T-helper 2 cell treated with Interferon-gamma antibody and Interleukin-4, amounts not matched to agents 5 μg/mL and 100 μg/mL, for 36 hours (primary cell): ENCODE data around the gene CRELD2.

ENCODE experiments used
- DNase-seq: peaks from one replicate; pipeline ENCODE4 v3.0.0; 2021; ENCODE audit warnings: low spot score
- H3K27ac Mint-ChIP-seq: one replicate; pipeline ENCODE4 v1.8.0; 2021; ENCODE audit warnings: mild to moderate bottlenecking, mixed read lengths
- H3K27me3 Mint-ChIP-seq: one replicate; pipeline ENCODE4 v1.8.0; 2021; ENCODE audit warnings: low read depth, mixed read lengths
- H3K36me3 Mint-ChIP-seq: one replicate; pipeline ENCODE4 v1.8.0; 2021; ENCODE audit warnings: low read depth, mixed read lengths
- H3K4me1 Mint-ChIP-seq: one replicate; pipeline ENCODE4 v1.8.0; 2021; ENCODE audit warnings: low read depth, mixed read lengths
- H3K4me3 Mint-ChIP-seq: one replicate; pipeline ENCODE4 v1.8.0; 2022; ENCODE audit warnings: mild to moderate bottlenecking, moderate library complexity, mixed read lengths
- H3K9me3 Mint-ChIP-seq: one replicate; pipeline ENCODE4 v1.8.0; 2021; ENCODE audit warnings: mixed read lengths

CRELD2 gene

GRCh38 chr22:49946612-49947295, 28.3 kb downstream of the CRELD2 start:
- Mint-ChIP-seq H3K4me3 (no peak overlapping the region), H3K27ac (peak overlapping the region; percentile 20), H3K4me1 (peaks cover 4% of the 10 kb centered on the region)

GRCh38 chr22:49947296-49947622, 28.8 kb downstream of the CRELD2 start:
- H3K36me3 Mint-ChIP-seq = no peaks in the 10 kb centered on the region
- no peak for DNase-seq
- H3K9me3 Mint-ChIP-seq = peaks cover 4% of the 10 kb centered on the region
- H3K27me3 Mint-ChIP-seq = no peaks in the 10 kb centered on the region
- H3K27ac Mint-ChIP-seq = no peak overlapping the region
- H3K4me3 Mint-ChIP-seq = no peak overlapping the region
- peaks cover 4% of the 10 kb centered on the region for H3K4me1 Mint-ChIP-seq

More at GRCh38 chr22:49946612-49947295, 28.3 kb downstream of the CRELD2 start:
- Mint-ChIP-seq H3K9me3 (peaks cover 4% of the 10 kb centered on the region), H3K36me3 (no peaks in the 10 kb centered on the region), H3K27me3 (no peaks in the 10 kb centered on the region)
- no peak for DNase-seq

- H3K36me3 Mint-ChIP-seq = no peaks in the 10 kb centered on the region
- no peak overlapping the region for H3K4me3 Mint-ChIP-seq
- DNase-seq = no peak
- no peaks in the 10 kb centered on the region for H3K27me3 Mint-ChIP-seq
- H3K27ac Mint-ChIP-seq = no peak overlapping the region
- H3K4me1 Mint-ChIP-seq = peaks cover 4% of the 10 kb centered on the region
- H3K9me3 Mint-ChIP-seq = peaks cover 4% of the 10 kb centered on the region
Measured at GRCh38 chr22:49948116-49948957, 29.9 kb downstream of the CRELD2 start.

GRCh38 chr22:49948958-49949913, 30.8 kb downstream of the CRELD2 start:
- Mint-ChIP-seq H3K36me3 (no peaks in the 10 kb centered on the region), H3K4me3 (no peak overlapping the region), H3K9me3 (peaks cover 4% of the 10 kb centered on the region), H3K4me1 (peaks cover 4% of the 10 kb centered on the region), H3K27me3 (no peaks in the 10 kb centered on the region), H3K27ac (no peak overlapping the region)
- DNase-seq = no peak

GRCh38 chr22:49949914-49950292, 31.5 kb downstream of the CRELD2 start:
- Mint-ChIP-seq H3K36me3 (no peaks in the 10 kb centered on the region), H3K27ac (no peak overlapping the region), H3K4me1 (peaks cover 4% of the 10 kb centered on the region), H3K27me3 (no peaks in the 10 kb centered on the region), H3K4me3 (no peak overlapping the region), H3K9me3 (peaks cover 4% of the 10 kb centered on the region)
- no peak for DNase-seq

GRCh38 chr22:49950396-49950994, 32.1 kb downstream of the CRELD2 start:
- Mint-ChIP-seq H3K27ac (no peak overlapping the region), H3K4me1 (peaks cover 3% of the 10 kb centered on the region), H3K9me3 (peaks cover 2% of the 10 kb centered on the region), H3K36me3 (no peaks in the 10 kb centered on the region), H3K27me3 (no peaks in the 10 kb centered on the region), H3K4me3 (no peak overlapping the region)
- no peak for DNase-seq

- Mint-ChIP-seq H3K4me1 (no peaks in the 10 kb centered on the region), H3K27me3 (no peaks in the 10 kb centered on the region), H3K27ac (no peak overlapping the region), H3K4me3 (no peak overlapping the region), H3K36me3 (no peaks in the 10 kb centered on the region), H3K9me3 (no peaks in the 10 kb centered on the region)
- DNase-seq = no peak
Measured at GRCh38 chr22:49951000-49951677, 32.7 kb downstream of the CRELD2 start.

GRCh38 chr22:49951678-49951985, 33.2 kb downstream of the CRELD2 start:
- Mint-ChIP-seq H3K27ac (no peak overlapping the region), H3K27me3 (no peaks in the 10 kb centered on the region), H3K36me3 (no peaks in the 10 kb centered on the region), H3K4me3 (no peak overlapping the region), H3K4me1 (no peaks in the 10 kb centered on the region), H3K9me3 (no peaks in the 10 kb centered on the region)
- DNase-seq = no peak

GRCh38 chr22:49951986-49952896, 33.8 kb downstream of the CRELD2 start:
- no peak for DNase-seq
- H3K27ac Mint-ChIP-seq = no peak overlapping the region
- no peaks in the 10 kb centered on the region for H3K27me3 Mint-ChIP-seq
- no peaks in the 10 kb centered on the region for H3K9me3 Mint-ChIP-seq
- no peak overlapping the region for H3K4me3 Mint-ChIP-seq
- H3K36me3 Mint-ChIP-seq = no peaks in the 10 kb centered on the region
- H3K4me1 Mint-ChIP-seq = no peaks in the 10 kb centered on the region

GRCh38 chr22:49953027-49953679, 34.7 kb downstream of the CRELD2 start:
- Mint-ChIP-seq H3K9me3 (no peaks in the 10 kb centered on the region), H3K4me3 (no peak overlapping the region), H3K27ac (no peak overlapping the region), H3K27me3 (no peaks in the 10 kb centered on the region), H3K36me3 (no peaks in the 10 kb centered on the region), H3K4me1 (no peaks in the 10 kb centered on the region)
- DNase-seq = no peak

- no peaks in the 10 kb centered on the region for H3K27me3 Mint-ChIP-seq
- DNase-seq = no peak
- no peak overlapping the region for H3K4me3 Mint-ChIP-seq
- no peaks in the 10 kb centered on the region for H3K36me3 Mint-ChIP-seq
- no peaks in the 10 kb centered on the region for H3K4me1 Mint-ChIP-seq
- no peaks in the 10 kb centered on the region for H3K9me3 Mint-ChIP-seq
- H3K27ac Mint-ChIP-seq = no peak overlapping the region
Measured at GRCh38 chr22:49953680-49954344, 35.4 kb downstream of the CRELD2 start.

GRCh38 chr22:49954354-49954753, 35.9 kb downstream of the CRELD2 start:
- Mint-ChIP-seq H3K36me3 (no peaks in the 10 kb centered on the region), H3K27me3 (no peaks in the 10 kb centered on the region), H3K4me3 (no peak overlapping the region), H3K9me3 (no peaks in the 10 kb centered on the region), H3K4me1 (peaks cover 4% of the 10 kb centered on the region), H3K27ac (no peak overlapping the region)
- DNase-seq = no peak
